ENCODE measurements around the gene MATCAP1. TPM values are rescaled to one million over a fixed set of nuclear protein-coding genes. Genes with fewer than 3 reads are reported as not detected.

MATCAP1 gene
- total and polyA plus RNA-seq, 2 of the 13 experiments (the other 11 are each of a cell fraction or from before 2014, with no cell fraction given): 11.2 to 24.5 TPM

GRCh38 chr16:67229906-67230808 lies 46.4 kb upstream of the MATCAP1 start (continued):
- TF ChIP-seq ZHX2 (IDR thresholded peaks at IDR 0.05; ENCODE audit: low read depth) (no peak), ZHX2 (CRISPR knock-in tag; IDR thresholded peaks at IDR 0.05; ENCODE audit: borderline replicate concordance) (no peak)

GRCh38 chr16:67228905-67229304 lies 45.1 kb upstream of the MATCAP1 start:
- intact Hi-C loops (cut with micrococcal nuclease; ENCODE audit: unreplicated experiment): loop anchor here (5.0 kb wide), 1 partner anchor 42 kb away; no protein-coding TSS in a partner anchor
- Histone ChIP-seq H3K27me3 (ENCODE audit: control insufficient read depth in 1 of 2, insufficient read depth in 2 of 2, low read length in 2 of 2) (peaks cover 0 to 4% of the 10 kb centered on the region in 2 experiments; a peak in 1 of 5 replicates), H4K20me1 (ENCODE audit: insufficient read depth, low read length) (no peaks in the 10 kb centered on the region; the same call in 1 of the 2 replicates), H3K9ac (ENCODE audit: insufficient read depth, low read depth, low read length) (no peak overlapping the region), H3K9me3 (ENCODE audit: low read length) (no peaks in the 10 kb centered on the region), H3K4me1 (ENCODE audit: insufficient read depth, low read length) (peaks cover 29% of the 10 kb centered on the region), H2AFZ (ENCODE audit: low read length) (no peak overlapping the region), H3K4me2 (ENCODE audit: low read depth, low read length) (no peak overlapping the region), H3K79me2 (ENCODE audit: insufficient read depth, low read length) (peaks cover 17% of the 10 kb centered on the region), H3K36me3 (replicated peaks in 1 of 2; ENCODE audit: control insufficient read depth in 1 of 2, insufficient read depth in 2 of 2, low read length in 2 of 2) (peaks cover 32 to 40% of the 10 kb centered on the region in 2 experiments), H3K27ac (ENCODE audit: extremely low read length, insufficient read depth, low read length) (no peak overlapping the region), H3K4me3 (replicated peaks in 1 of 3; ENCODE audit: insufficient read depth in 1 of 3, low read depth in 2 of 3, low read length in 3 of 3) (no peak overlapping the region)
- ChIA-PET POLR2A (no interaction called here), CTCF (ENCODE audit: low intra/inter-chr PET ratio, low total read pairs) (no interaction called here)
- in situ Hi-C loops (cut with HindIII; ENCODE audit: extremely low pct_ligation_motif_present, low pct_unique_long_range_greater_than_20kb): no loop called here
- WGBS (ENCODE audit: low lambda C conversion rate): 98% methylated on average over 9 of the region's 9 CpGs
- DNase-seq (ENCODE audit: low spot score): no peak
- no peak for ATAC-seq
- no TSS peak for BruUV-seq (replicated peaks)
- no peak for FAIRE-seq
- TF ChIP-seq ZNF414 (CRISPR knock-in tag; IDR thresholded peaks at IDR 0.05) (no peak), MBD4 (IDR thresholded peaks at IDR 0.05; ENCODE audit: borderline replicate concordance, low read length) (no peak), ZMAT5 (CRISPR knock-in tag; IDR thresholded peaks at IDR 0.05; ENCODE audit: borderline replicate concordance, low read depth) (no peak), CTCF (CRISPR knock-in tag; IDR thresholded peaks at IDR 0.05) (no peak), ATF4 (CRISPR knock-in tag; IDR thresholded peaks at IDR 0.05) (no peak), PATZ1 (CRISPR knock-in tag; IDR thresholded peaks at IDR 0.05) (no peak)

All from HepG2 (cell line).